HL-60/S4 (cell line): Measurements from ENCODE around the gene MGAT5.

ENCODE experiments used
- in situ Hi-C: fragments of 300-500 bp; cut with MboI; formaldehyde crosslinking; loops from 2 replicates; pipeline ENCODE4 v1.14.3; 2022; ENCODE audit warnings: low sequenced_read_pairs

Gene MGAT5

GRCh38 chr2:134229540-134229939, 24.3 kb upstream of the MGAT5 start:
- in situ Hi-C loops: no loop called here

DNA sequence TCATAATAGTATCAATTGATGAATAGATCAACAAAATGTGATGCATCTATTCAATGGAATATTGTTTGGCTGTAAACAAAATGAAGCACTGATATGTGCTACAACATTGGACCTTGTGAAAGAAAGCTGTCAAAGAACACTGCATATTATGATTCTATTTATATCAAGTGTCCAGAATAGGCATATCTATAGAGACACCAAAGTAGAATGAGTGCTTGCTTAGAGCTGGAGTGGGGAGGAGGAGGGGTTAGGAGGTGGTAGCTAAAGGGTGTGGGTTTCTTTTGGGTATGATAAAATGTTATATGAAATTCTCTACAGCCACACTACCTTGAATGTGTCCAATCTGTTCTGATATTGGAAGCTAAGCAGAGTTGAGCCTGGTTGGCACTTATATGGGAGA, 23.0 kb upstream of the MGAT5 start:
- in situ Hi-C loops: no loop called here

DNA sequence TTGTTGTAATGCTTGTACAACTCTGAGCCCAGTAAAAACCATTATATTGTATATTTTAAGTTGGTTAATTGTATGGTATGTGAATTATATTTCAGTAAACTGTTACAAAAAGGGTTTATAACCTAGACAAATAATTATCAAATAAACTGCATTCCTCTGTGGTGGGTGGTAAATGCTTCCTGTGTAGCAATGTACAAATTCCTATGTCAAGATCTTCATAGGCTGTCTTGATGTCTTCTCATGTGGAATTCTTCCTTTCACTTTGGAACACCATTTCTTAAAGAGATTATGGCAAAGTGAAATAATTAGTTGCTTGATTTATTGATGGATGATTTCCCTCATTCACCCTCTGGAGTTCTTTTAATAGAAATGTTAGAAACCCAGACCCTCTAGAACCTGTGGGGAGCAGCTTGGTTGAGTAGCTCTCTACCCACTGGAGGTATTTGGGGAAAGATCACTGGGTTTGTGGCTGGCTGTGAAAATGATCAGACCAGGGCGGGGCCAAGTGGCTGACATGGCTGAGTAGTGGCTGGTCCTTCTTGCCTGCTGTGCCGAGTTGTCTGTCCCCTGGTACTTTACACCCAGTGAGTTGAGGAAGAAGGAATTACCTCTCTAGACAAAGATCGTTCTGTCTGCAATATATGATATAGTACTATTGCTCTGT, 22.4 kb upstream of the MGAT5 start:
- in situ Hi-C loops: no loop called here

GRCh38 chr2:134231965-134232340, 21.9 kb upstream of the MGAT5 start:
- in situ Hi-C loops: no loop called here

DNA sequence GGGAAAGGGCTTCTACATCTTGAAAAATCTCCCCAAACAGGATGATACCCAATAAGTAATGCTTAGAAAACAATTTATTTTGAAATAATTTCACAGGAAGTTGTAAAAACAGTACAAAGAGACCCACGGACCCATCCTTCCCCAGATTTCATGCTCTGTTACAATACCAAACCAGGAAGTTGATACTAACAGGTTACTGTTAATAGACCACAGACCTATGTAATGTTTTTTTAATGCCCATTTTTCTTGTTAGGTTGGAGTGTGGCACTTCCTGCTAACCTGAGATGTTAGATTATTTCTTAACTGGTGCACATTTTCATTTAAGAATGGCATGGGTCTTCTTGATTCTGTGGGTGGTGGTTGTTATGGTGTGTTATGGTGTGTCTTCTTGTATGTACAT, 21.4 kb upstream of the MGAT5 start:
- in situ Hi-C loops: no loop called here

GRCh38 chr2:134232868-134233727, 20.8 kb upstream of the MGAT5 start:
- in situ Hi-C loops: no loop called here

DNA sequence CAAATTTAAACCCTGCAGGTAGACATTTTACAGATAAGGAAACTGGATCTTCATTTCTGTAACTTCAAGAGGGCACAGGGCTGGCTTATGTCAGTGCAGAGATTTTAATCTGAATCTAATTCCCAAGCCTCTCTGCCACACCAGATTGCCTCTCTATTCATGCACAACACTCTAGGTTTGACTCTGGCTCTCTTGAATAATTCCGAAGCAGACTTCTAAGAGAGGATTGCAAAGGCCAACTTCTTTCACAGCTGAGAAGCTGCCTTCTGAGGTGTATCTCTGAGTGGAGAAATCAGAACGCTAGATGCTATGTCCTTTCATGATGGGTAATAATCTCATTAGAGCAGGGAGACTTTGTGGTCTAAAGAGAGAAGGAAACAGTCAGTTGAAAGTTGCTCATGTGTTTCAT, 20.1 kb upstream of the MGAT5 start:
- in situ Hi-C loops: no loop called here

DNA sequence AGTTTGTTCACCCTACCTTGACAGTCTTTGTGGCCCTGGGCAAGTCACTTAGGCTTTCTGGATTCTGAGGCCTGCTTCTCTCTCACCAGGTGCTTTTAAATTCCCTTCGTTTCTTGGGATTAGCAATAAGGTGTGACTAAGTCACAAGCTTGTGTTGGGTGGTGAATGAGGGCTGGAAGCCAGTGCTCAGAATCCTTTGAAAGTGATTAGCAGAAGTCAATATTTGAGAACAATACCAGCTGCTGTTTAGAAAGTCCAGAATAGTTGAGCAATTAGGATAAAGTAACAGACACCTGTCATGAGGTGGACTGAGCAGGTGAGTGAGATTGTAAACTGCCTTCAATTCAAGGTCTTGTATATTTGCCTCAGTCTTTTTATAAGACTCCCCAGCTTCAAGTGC, 19.3 kb upstream of the MGAT5 start:
- in situ Hi-C loops: no loop called here

DNA sequence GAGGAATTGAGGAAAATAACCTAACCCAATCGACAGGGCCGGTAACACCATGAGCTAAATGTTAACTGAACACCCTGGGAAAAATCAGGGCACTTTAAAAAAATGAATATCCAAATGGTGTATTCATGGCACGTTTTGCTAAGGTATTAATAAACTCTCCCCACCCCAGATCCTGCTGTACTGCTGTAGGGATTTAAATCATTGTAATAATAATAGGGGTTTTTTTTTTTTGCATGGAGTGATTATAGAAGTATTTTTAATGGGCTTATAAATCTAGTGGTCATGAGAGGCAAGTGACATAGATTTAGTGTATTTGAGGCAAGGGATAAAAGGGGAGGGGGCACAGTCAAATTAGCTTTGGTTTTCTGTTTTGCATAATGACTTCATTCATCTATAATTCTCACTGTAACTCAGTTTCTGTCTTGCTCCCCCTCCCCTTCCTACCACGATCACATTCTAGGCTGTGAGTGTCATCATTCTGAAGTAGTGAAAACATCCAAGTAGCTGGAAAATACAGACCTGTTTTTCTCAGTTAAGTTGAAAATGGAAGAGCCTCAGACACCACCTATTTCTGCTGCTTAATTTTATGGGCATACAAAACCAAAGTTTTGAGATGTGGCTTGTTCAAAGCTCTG, 18.2 kb upstream of the MGAT5 start:
- in situ Hi-C loops: no loop called here

DNA sequence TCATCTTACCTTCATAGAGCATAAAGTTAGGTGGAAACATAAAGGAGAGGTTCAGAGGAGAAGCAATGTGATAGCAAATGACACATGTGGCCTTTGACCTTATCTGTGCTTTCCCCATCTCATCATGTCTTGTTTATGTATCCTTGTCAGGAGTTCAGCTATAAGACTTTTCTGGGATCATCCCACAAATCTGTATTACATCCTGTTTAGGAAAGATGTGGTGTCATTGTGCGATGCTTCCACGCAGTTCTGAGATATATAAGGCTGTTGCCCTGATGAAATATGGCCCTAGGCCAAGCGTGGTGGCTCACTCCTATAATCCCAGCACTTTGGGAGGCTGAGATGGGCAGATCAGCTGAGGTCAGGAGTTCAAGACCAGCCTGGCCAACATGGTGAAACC, 15.5 kb upstream of the MGAT5 start:
- in situ Hi-C loops: no loop called here

GRCh38 chr2:134240061-134240460, 13.8 kb upstream of the MGAT5 start:
- in situ Hi-C loops: no loop called here

GRCh38 chr2:134241911-134242310, 12.0 kb upstream of the MGAT5 start:
- in situ Hi-C loops: no loop called here

- in situ Hi-C loops: no loop called here
Measured at GRCh38 chr2:134243244-134243643, 10.6 kb upstream of the MGAT5 start.

- in situ Hi-C loops: no loop called here
Measured at GRCh38 chr2:134244086-134244485, 9.8 kb upstream of the MGAT5 start.

GRCh38 chr2:134244587-134244986, 9.3 kb upstream of the MGAT5 start:
- in situ Hi-C loops: no loop called here

- in situ Hi-C loops: no loop called here
Measured at GRCh38 chr2:134245340-134245984, 8.4 kb upstream of the MGAT5 start.

DNA sequence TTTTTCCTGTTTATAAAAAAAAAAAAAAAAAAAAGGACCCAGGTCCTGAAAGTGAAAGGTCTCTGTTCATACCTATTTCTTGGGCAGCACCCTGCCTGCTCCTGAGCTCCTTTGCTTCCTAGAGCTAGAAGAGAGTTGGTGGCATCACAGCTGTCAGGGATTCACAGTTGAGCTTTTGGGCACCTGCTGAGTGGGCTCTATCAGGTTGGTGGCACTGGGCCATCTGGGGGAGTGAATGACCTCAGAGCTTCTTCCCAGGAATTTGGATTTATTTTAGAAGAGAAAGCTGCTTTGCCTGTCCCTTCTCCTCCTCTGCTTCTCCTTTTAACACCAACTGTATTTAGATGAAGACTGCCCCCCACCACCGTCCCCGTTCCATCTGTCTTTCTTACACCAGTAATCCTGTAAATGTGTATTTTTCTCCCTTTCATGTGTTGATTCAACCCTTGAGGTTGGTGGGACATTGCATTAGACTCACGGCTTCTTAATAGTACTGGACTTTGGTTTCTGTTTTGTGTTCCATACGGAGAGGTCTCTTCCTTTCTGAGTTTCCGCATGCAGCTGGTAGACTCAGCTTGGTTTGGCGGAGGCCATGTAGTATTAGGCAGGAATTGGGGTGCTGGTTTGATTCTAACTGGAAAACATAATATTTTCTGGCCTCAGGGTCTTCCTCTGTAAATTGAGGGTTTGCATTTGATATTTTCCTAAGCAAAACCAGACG, 7.6 kb upstream of the MGAT5 start:
- in situ Hi-C loops: no loop called here

DNA sequence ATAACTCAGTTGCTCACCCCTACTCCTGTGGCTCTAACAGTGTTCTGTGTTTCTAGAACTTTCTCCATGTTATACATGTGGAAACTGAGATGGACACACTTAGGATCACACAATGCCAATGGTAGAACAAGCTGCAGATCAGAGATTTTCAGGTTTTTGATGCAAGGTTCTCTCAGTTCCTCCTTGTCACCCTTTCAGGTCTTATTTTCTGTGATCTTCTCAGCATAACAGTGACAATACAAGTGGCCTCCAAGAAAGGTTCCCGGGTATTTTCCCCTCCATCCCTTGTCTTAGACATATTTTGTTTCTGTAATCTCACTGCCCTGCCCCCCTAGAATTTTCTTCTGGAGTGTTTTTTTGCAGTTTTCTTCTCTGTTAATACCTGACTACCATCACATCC, 6.2 kb upstream of the MGAT5 start:
- in situ Hi-C loops: no loop called here

DNA sequence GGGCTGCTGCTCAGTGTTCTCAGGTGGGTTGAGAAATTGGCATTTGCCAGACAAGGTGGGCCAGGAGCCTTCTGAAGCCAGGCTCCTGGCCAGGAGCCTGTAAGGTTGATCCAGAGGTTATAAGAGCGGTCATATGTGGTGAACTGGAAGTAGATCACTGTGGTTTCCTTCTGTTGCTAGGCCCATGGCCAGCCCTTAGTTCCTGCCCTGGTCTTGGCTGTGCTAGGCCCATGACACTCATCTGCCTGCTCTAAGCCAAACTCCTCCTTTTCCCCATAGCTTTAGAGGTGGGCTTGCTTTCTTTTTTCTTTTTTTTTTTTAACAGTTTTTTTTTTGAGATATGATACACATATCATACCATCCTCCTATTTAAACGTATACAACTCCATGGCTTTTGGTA, 5.0 kb upstream of the MGAT5 start:
- in situ Hi-C loops: no loop called here

DNA sequence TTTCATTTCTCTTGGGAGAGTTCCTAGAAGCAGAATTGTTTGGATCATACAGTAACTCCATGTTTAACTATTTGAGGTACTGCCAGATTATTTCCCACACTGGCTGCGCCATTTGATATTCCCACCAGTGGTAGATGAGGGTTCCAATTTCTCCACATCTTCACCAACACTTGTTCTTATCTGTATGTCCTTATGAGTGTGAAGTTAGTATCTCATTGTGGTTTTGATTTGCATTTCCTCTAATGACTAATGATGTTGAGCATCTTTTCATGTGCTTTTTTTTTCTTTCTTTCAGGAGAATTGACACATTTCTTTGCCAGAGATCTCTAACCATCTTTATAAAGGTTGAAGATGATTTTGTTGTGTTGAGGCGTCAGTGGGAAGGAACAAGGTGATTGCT, 4.1 kb upstream of the MGAT5 start:
- in situ Hi-C loops: no loop called here
